Neural cell (in vitro differentiated cells): ENCODE measurements around the gene NECAB3. TPM values are rescaled to one million over a fixed set of nuclear protein-coding genes. Genes with fewer than 3 reads are reported as not detected.

Experiments
- H2AFZ ChIP-seq: fragments of 200-600, 300-800 bp; sonication (generic), shearing (Covaris generic); 2 replicates; pipeline ENCODE4 v1.6.0; 2014; ENCODE audit warnings: low read depth, mild to moderate bottlenecking, antibody characterized with exemption, low read length, moderate library complexity
- H3F3A ChIP-seq: fragments of 200-600 bp; shearing (Covaris generic); 2 replicates; pipeline ENCODE4 v1.6.1; 2016; ENCODE audit warnings: mild to moderate bottlenecking, moderate library complexity, mixed read lengths, antibody characterized with exemption, low read length; ENCODE audit not compliant: insufficient read depth, poor library complexity, severe bottlenecking
- H3K27ac ChIP-seq: fragments of 200-600, 300-800 bp; sonication (generic), shearing (Covaris generic); 2 replicates; pipeline ENCODE4 v1.5.1; 2014; ENCODE audit warnings: mild to moderate bottlenecking, low read length, moderate library complexity
- H3K27me3 ChIP-seq: fragments of 300-800, 200-600 bp; sonication (generic), shearing (Covaris generic); 2 replicates; pipeline ENCODE4 v1.6.0; 2014; ENCODE audit warnings: mild to moderate bottlenecking, low read depth, low read length, moderate library complexity; ENCODE audit not compliant: insufficient read depth
- H3K36me3 ChIP-seq: fragments of 300-800, 200-600 bp; sonication (generic), shearing (Covaris generic); 2 replicates; pipeline ENCODE4 v1.5.1; 2014; ENCODE audit warnings: mild to moderate bottlenecking, antibody characterized with exemption, low read length, moderate library complexity; ENCODE audit not compliant: insufficient read depth
- H3K4me2 ChIP-seq: fragments of 300-800, 200-600 bp; sonication (generic), shearing (Covaris generic); 2 replicates; pipeline ENCODE4 v1.6.0; 2014; ENCODE audit warnings: mild to moderate bottlenecking, low read length
- H3K4me3 ChIP-seq: fragments of 300-800, 200-600 bp; sonication (generic), shearing (Covaris generic); 2 replicates; pipeline ENCODE4 v1.5.1; 2014; ENCODE audit warnings: mild to moderate bottlenecking, low read length, moderate library complexity
- H3K79me2 ChIP-seq: fragments of 200-600 bp; shearing (Covaris generic); replicated peaks from 2 replicates; pipeline ENCODE4 v1.6.0; 2014; ENCODE audit warnings: mild to moderate bottlenecking, low read length, moderate library complexity; ENCODE audit not compliant: insufficient read depth
- H3K9ac ChIP-seq: fragments of 300-800, 200-600 bp; sonication (generic), shearing (Covaris generic); 2 replicates; pipeline ENCODE4 v1.6.1; 2016; ENCODE audit warnings: mild to moderate bottlenecking, low read length, mixed read lengths
- H3K9me2 ChIP-seq: fragments of 200-600 bp; shearing (Covaris generic); 2 replicates; pipeline ENCODE4 v1.6.1; 2016; ENCODE audit warnings: mild to moderate bottlenecking, low read length, mixed read lengths; ENCODE audit not compliant: insufficient read depth
- H3K9me3 ChIP-seq: fragments of 200-600, 300-800 bp; sonication (generic), shearing (Covaris generic); 2 replicates; pipeline ENCODE4 v1.6.1; 2016; ENCODE audit warnings: mild to moderate bottlenecking, mixed run types, low read length, moderate library complexity, mixed read lengths
- H4K20me1 ChIP-seq: fragments of 200-600 bp; shearing (Covaris generic); 2 replicates; pipeline ENCODE4 v1.6.1; 2016; ENCODE audit warnings: mild to moderate bottlenecking, mixed run types; ENCODE audit not compliant: insufficient read depth
- CTCF ChIP-seq: fragments of 450-650 bp; IDR thresholded peaks from 2 replicates; pipeline ENCODE4 v1.5.1; 2014; ENCODE audit warnings: antibody characterized with exemption, mild to moderate bottlenecking, moderate library complexity; ENCODE audit not compliant: poor library complexity, severe bottlenecking
- EP300 ChIP-seq: fragments of 450-650 bp; conservative IDR thresholded peaks from 2 replicates; pipeline ENCODE4 v1.6.1; 2014; ENCODE audit warnings: antibody characterized with exemption, mild to moderate bottlenecking, moderate library complexity; ENCODE audit not compliant: poor library complexity, severe bottlenecking
- EZH2 ChIP-seq: fragments of 200-600, 300-800 bp; shearing (Covaris generic), sonication (generic); IDR thresholded peaks from 2 replicates; pipeline ENCODE4 v1.6.1; 2014; ENCODE audit warnings: antibody characterized with exemption, low read length, borderline replicate concordance, mild to moderate bottlenecking; ENCODE audit not compliant: insufficient read depth, poor library complexity, severe bottlenecking
- MXI1 ChIP-seq: fragments of 450-650 bp; conservative IDR thresholded peaks from 2 replicates; pipeline ENCODE4 v1.6.1; 2014; ENCODE audit warnings: antibody characterized with exemption, mild to moderate bottlenecking; ENCODE audit not compliant: poor library complexity, severe bottlenecking
- POLR2AphosphoS5 ChIP-seq: IDR thresholded peaks from 2 replicates; pipeline ENCODE4 v1.6.1; 2012
- RAD21 ChIP-seq: fragments of 450-650 bp; conservative IDR thresholded peaks from 2 replicates; pipeline ENCODE4 v1.6.1; 2014; ENCODE audit warnings: antibody characterized with exemption, mild to moderate bottlenecking, moderate library complexity
- REST ChIP-seq: IDR thresholded peaks from 2 replicates; pipeline ENCODE4 v1.6.1; 2012; ENCODE audit warnings: borderline replicate concordance
- SMC3 ChIP-seq: fragments of 450-650 bp; conservative IDR thresholded peaks from 2 replicates; pipeline ENCODE4 v1.6.1; 2014; ENCODE audit warnings: antibody characterized with exemption, mild to moderate bottlenecking, moderate library complexity; ENCODE audit not compliant: poor library complexity
- TAF1 ChIP-seq: IDR thresholded peaks from 2 replicates; pipeline ENCODE4 v1.6.1; 2012; ENCODE audit warnings: low read depth
- polyA plus RNA-seq: library from polyadenylated mRNA; depleted of rRNA; stranded (reverse); fragments of >200 nt; gene quantifications from 2 replicates; pipeline ENCODE4 v1.2.3, GENCODE V29; 2014

The NECAB3 gene
- polyA plus RNA-seq, 1 donor from 2014 or later, result 21.4 TPM

GRCh38 chr20:33612001-33612400 lies 62.2 kb downstream of the NECAB3 start:
- no peaks in the 10 kb centered on the region for H3K9me2 ChIP-seq
- H3K4me3 ChIP-seq, result no peak overlapping the region
- no peak overlapping the region for H3K27ac ChIP-seq
- H3K9me3 ChIP-seq, result no peaks in the 10 kb centered on the region
- TF ChIP-seq TAF1, result no peak
- no peak for TF ChIP-seq MXI1
- no peak for TF ChIP-seq EP300
- TF ChIP-seq CTCF, result no peak
- no peak for TF ChIP-seq POLR2AphosphoS5
- TF ChIP-seq REST, result no peak
- TF ChIP-seq RAD21, result no peak
- no peak for TF ChIP-seq EZH2
- no peak for TF ChIP-seq SMC3
- H2AFZ ChIP-seq, result no peak overlapping the region
- no peaks in the 10 kb centered on the region for H3K79me2 ChIP-seq
- H3K36me3 ChIP-seq, result no peaks in the 10 kb centered on the region
- no peaks in the 10 kb centered on the region for H3K27me3 ChIP-seq
- no peaks in the 10 kb centered on the region for H4K20me1 ChIP-seq
- H3K9ac ChIP-seq, result no peak overlapping the region
- H3K4me2 ChIP-seq, result no peak overlapping the region
- no peaks in the 10 kb centered on the region for H3F3A ChIP-seq

GRCh38 chr20:33611106-33611505 lies 63.1 kb downstream of the NECAB3 start:
- Histone ChIP-seq H3K79me2 (no peaks in the 10 kb centered on the region), H3K9me3 (no peaks in the 10 kb centered on the region), H3K9me2 (no peaks in the 10 kb centered on the region), H4K20me1 (no peaks in the 10 kb centered on the region), H3K4me3 (no peak overlapping the region), H3K36me3 (no peaks in the 10 kb centered on the region), H3F3A (no peaks in the 10 kb centered on the region), H3K27me3 (no peaks in the 10 kb centered on the region), H2AFZ (no peak overlapping the region), H3K4me2 (no peak overlapping the region), H3K9ac (no peak overlapping the region), H3K27ac (no peak overlapping the region)
- no peak for TF ChIP-seq SMC3
- TF ChIP-seq EZH2, result no peak
- TF ChIP-seq POLR2AphosphoS5, result no peak
- no peak for TF ChIP-seq CTCF
- TF ChIP-seq MXI1, result no peak
- no peak for TF ChIP-seq RAD21
- TF ChIP-seq EP300, result no peak
- no peak for TF ChIP-seq REST
- TF ChIP-seq TAF1, result no peak
